Parathyroid adenoma (tissue), 2 donors: Measurements from ENCODE around the gene AUTS2.

Source experiments
- H2AFZ ChIP-seq: fragments of 300-600 bp; sonication (generic); one replicate; pipeline ENCODE4 v1.7.0; 2017; ENCODE audit warnings: antibody characterized with exemption, mild to moderate bottlenecking
- H3K27ac ChIP-seq: fragments of 300-600 bp; sonication (generic); one replicate; pipeline ENCODE4 v1.7.0; 2017
- H3K27me3 ChIP-seq: fragments of 300-600 bp; sonication (generic); one replicate; pipeline ENCODE4 v1.7.0; 2017; ENCODE audit warnings: low read length; ENCODE audit not compliant: control insufficient read depth, insufficient read depth
- H3K36me3 ChIP-seq: fragments of 300-600 bp; sonication (generic); one replicate; pipeline ENCODE4 v1.7.0; 2017; ENCODE audit warnings: low read length; ENCODE audit not compliant: control insufficient read depth, insufficient read depth
- H3K4me1 ChIP-seq: fragments of 300-600 bp; sonication (generic); one replicate; pipeline ENCODE4 v1.7.0; 2017; ENCODE audit warnings: control low read depth
- H3K4me2 ChIP-seq: fragments of 300-600 bp; sonication (generic); one replicate; pipeline ENCODE4 v1.7.0; 2017; ENCODE audit warnings: low read length
- H3K4me3 ChIP-seq: fragments of 300-600 bp; sonication (generic); one replicate; pipeline ENCODE4 v1.7.0; 2017; ENCODE audit warnings: low read depth, low read length
- H3K79me2 ChIP-seq: fragments of 300-600 bp; sonication (generic); one replicate; pipeline ENCODE4 v1.7.0; 2017; ENCODE audit warnings: control low read depth
- H3K9ac ChIP-seq: fragments of 300-600 bp; sonication (generic); one replicate; pipeline ENCODE4 v1.7.0; 2017; ENCODE audit warnings: mild to moderate bottlenecking
- H3K9me3 ChIP-seq: fragments of 300-600 bp; sonication (generic); one replicate; pipeline ENCODE4 v1.7.0; 2017; ENCODE audit warnings: low read length; ENCODE audit not compliant: control insufficient read depth
- CTCF ChIP-seq: fragments of 300-600 bp; sonication (generic); IDR thresholded peaks from one replicate; pipeline ENCODE4 v1.7.0; 2017; ENCODE audit warnings: antibody characterized with exemption, mild to moderate bottlenecking
- donor health status: primary hyperparathyroidism.

The AUTS2 gene

GRCh38 chr7:69684369-69685292, 86.4 kb downstream of the AUTS2 start:
- no peak for TF ChIP-seq CTCF
- no peaks in the 10 kb centered on the region for H3K4me1 ChIP-seq
- no peaks in the 10 kb centered on the region for H3K9me3 ChIP-seq
- no peaks in the 10 kb centered on the region for H3K36me3 ChIP-seq
- no peaks in the 10 kb centered on the region for H3K27me3 ChIP-seq
- H3K79me2 ChIP-seq = no peaks in the 10 kb centered on the region
- no peak overlapping the region for H3K4me3 ChIP-seq
- H3K9ac ChIP-seq = no peak overlapping the region
- no peak overlapping the region for H3K4me2 ChIP-seq
- H3K27ac ChIP-seq = no peak overlapping the region
- H2AFZ ChIP-seq = no peak overlapping the region

- Histone ChIP-seq H3K27ac (no peak overlapping the region), H3K4me1 (no peaks in the 10 kb centered on the region), H3K27me3 (no peaks in the 10 kb centered on the region), H3K36me3 (no peaks in the 10 kb centered on the region), H3K9me3 (no peaks in the 10 kb centered on the region), H3K4me3 (no peak overlapping the region), H3K4me2 (no peak overlapping the region), H3K9ac (no peak overlapping the region), H2AFZ (no peak overlapping the region), H3K79me2 (no peaks in the 10 kb centered on the region)
- TF ChIP-seq CTCF = no peak
Observed at GRCh38 chr7:69685293-69685631, 87.0 kb downstream of the AUTS2 start.

- no peak overlapping the region for H3K27ac ChIP-seq
- no peaks in the 10 kb centered on the region for H3K79me2 ChIP-seq
- H3K4me2 ChIP-seq = no peak overlapping the region
- H3K4me1 ChIP-seq = no peaks in the 10 kb centered on the region
- no peak overlapping the region for H3K4me3 ChIP-seq
- no peaks in the 10 kb centered on the region for H3K36me3 ChIP-seq
- TF ChIP-seq CTCF = no peak
- no peaks in the 10 kb centered on the region for H3K9me3 ChIP-seq
- H3K27me3 ChIP-seq = no peaks in the 10 kb centered on the region
- H2AFZ ChIP-seq = no peak overlapping the region
- H3K9ac ChIP-seq = no peak overlapping the region
Observed at GRCh38 chr7:69686366-69686765, 88.1 kb downstream of the AUTS2 start.

- Histone ChIP-seq H3K4me2 (no peak overlapping the region), H3K79me2 (no peaks in the 10 kb centered on the region), H3K27ac (no peak overlapping the region), H3K9ac (no peak overlapping the region), H2AFZ (no peak overlapping the region), H3K36me3 (no peaks in the 10 kb centered on the region), H3K4me1 (no peaks in the 10 kb centered on the region), H3K27me3 (no peaks in the 10 kb centered on the region), H3K4me3 (no peak overlapping the region), H3K9me3 (no peaks in the 10 kb centered on the region)
- no peak for TF ChIP-seq CTCF
Observed at GRCh38 chr7:69687739-69688433, 89.6 kb downstream of the AUTS2 start.
